Chondrocyte (in vitro differentiated cells): ENCODE measurements around the gene SKIDA1. TPM values are rescaled to one million over a fixed set of nuclear protein-coding genes. Genes with fewer than 3 reads are reported as not detected.

ENCODE experiments used
- DNase-seq: peaks from one replicate; pipeline ENCODE4 v3.0.0; 2021; ENCODE audit warnings: mixed read lengths, low spot score
- H3K27ac Mint-ChIP-seq: one replicate; pipeline ENCODE4 v1.8.0; 2021; ENCODE audit warnings: mild to moderate bottlenecking, moderate library complexity, mixed read lengths; ENCODE audit not compliant: unreplicated experiment
- H3K27me3 Mint-ChIP-seq: 2 replicates; pipeline ENCODE4 v1.8.0; 2021; ENCODE audit warnings: low read depth, mixed read lengths
- H3K36me3 Mint-ChIP-seq: 2 replicates; pipeline ENCODE4 v1.8.0; 2021; ENCODE audit warnings: low read depth, mixed read lengths
- H3K4me1 Mint-ChIP-seq: 2 replicates; pipeline ENCODE4 v1.8.0; 2021; ENCODE audit warnings: low read depth, mild to moderate bottlenecking, mixed read lengths
- H3K4me3 Mint-ChIP-seq: one replicate; pipeline ENCODE4 v1.8.0; 2021; ENCODE audit warnings: mild to moderate bottlenecking, moderate library complexity, mixed read lengths; ENCODE audit not compliant: unreplicated experiment
- H3K9me3 Mint-ChIP-seq: 2 replicates; pipeline ENCODE4 v1.8.0; 2021; ENCODE audit warnings: low read depth, mixed read lengths
- total RNA-seq: library from RNA; stranded (reverse); gene quantifications from 3 replicates; pipeline ENCODE4 v1.2.1, GENCODE V29; 2021
- TF ChIP-seq, protein P1 (sequence below): fragments of 200-600 bp; sonication (generic); IDR thresholded peaks from 2 replicates; pipeline ENCODE4 v1.5.0; 2021; ENCODE audit warnings: antibody characterized with exemption, mild to moderate bottlenecking, moderate library complexity

The SKIDA1 gene
- total RNA-seq, 1 donor from 2014 or later, result 2.0 TPM

DNA sequence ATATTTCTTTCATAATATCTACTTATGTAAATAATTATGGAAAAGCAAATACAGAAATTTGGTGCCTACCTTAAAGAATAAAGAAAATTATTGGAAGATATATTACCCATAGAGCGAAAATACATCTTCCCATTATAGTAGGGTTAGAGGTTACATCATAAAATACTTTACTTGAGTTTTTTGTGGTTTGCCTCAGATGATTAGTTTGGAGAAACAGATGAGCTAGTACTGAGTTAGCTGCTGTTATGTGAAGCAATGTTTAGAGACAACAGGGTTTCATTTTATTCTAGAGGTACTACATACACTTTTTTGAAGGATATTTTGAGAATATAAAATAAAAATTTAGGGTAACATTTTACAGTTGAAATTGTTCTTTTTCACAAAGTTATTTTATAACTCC lies 5.7 kb upstream of the SKIDA1 start:
- Mint-ChIP-seq H3K4me1 (peaks cover 55% of the 10 kb centered on the region), H3K4me3 (no peak overlapping the region), H3K9me3 (no peaks in the 10 kb centered on the region), H3K27ac (no peak overlapping the region), H3K27me3 (no peaks in the 10 kb centered on the region), H3K36me3 (no peaks in the 10 kb centered on the region)
- TF ChIP-seq, protein P1, sequence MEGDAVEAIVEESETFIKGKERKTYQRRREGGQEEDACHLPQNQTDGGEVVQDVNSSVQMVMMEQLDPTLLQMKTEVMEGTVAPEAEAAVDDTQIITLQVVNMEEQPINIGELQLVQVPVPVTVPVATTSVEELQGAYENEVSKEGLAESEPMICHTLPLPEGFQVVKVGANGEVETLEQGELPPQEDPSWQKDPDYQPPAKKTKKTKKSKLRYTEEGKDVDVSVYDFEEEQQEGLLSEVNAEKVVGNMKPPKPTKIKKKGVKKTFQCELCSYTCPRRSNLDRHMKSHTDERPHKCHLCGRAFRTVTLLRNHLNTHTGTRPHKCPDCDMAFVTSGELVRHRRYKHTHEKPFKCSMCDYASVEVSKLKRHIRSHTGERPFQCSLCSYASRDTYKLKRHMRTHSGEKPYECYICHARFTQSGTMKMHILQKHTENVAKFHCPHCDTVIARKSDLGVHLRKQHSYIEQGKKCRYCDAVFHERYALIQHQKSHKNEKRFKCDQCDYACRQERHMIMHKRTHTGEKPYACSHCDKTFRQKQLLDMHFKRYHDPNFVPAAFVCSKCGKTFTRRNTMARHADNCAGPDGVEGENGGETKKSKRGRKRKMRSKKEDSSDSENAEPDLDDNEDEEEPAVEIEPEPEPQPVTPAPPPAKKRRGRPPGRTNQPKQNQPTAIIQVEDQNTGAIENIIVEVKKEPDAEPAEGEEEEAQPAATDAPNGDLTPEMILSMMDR, result no peak
- DNase-seq, result no peak

DNA sequence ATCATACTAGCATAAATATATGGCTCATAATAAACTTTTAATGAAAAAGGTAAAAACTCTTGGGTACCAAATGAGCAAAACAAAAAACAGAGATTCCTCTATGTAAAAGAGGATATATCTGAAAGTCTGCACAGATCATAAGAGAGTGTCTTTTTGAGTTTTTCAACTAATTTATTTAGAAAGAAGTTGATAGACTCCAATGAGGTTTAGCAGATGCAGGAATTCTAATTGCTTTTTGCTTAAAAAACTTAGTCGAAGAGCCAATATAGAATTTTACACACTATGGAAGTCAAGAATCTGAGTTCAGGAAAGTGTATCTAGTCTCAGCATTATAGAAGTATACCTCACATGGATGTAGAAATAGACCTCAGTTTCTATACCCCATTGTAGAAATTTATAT lies 5.2 kb upstream of the SKIDA1 start:
- Mint-ChIP-seq H3K4me3 (no peak overlapping the region), H3K27ac (no peak overlapping the region), H3K4me1 (peaks cover 50% of the 10 kb centered on the region), H3K9me3 (no peaks in the 10 kb centered on the region), H3K27me3 (no peaks in the 10 kb centered on the region), H3K36me3 (no peaks in the 10 kb centered on the region)
- no peak for DNase-seq
- TF ChIP-seq, protein P1, result no peak

DNA sequence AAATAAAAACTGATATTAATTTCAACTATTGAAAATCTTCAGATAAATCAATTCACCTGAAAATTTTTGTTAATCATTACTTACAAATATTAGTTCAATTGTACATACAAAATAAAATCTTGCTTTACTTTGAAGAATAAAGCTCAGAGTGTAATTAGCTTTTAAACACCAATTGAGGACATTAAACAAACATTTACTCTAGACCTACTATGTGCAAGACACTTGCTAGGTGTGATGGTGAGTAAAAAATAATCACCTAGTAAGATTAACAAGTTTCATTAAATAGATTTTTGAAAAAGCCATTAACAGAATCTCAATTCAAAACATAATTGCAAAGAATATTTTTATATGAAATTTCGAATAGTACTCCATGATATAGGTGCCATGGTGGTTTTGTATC lies 4.7 kb upstream of the SKIDA1 start:
- no peak overlapping the region for H3K27ac Mint-ChIP-seq
- H3K4me1 Mint-ChIP-seq, result peaks cover 48% of the 10 kb centered on the region
- H3K27me3 Mint-ChIP-seq, result no peaks in the 10 kb centered on the region
- DNase-seq, result no peak
- no peaks in the 10 kb centered on the region for H3K36me3 Mint-ChIP-seq
- H3K9me3 Mint-ChIP-seq, result no peaks in the 10 kb centered on the region
- H3K4me3 Mint-ChIP-seq, result no peak overlapping the region
- TF ChIP-seq, protein P1, result no peak

DNA sequence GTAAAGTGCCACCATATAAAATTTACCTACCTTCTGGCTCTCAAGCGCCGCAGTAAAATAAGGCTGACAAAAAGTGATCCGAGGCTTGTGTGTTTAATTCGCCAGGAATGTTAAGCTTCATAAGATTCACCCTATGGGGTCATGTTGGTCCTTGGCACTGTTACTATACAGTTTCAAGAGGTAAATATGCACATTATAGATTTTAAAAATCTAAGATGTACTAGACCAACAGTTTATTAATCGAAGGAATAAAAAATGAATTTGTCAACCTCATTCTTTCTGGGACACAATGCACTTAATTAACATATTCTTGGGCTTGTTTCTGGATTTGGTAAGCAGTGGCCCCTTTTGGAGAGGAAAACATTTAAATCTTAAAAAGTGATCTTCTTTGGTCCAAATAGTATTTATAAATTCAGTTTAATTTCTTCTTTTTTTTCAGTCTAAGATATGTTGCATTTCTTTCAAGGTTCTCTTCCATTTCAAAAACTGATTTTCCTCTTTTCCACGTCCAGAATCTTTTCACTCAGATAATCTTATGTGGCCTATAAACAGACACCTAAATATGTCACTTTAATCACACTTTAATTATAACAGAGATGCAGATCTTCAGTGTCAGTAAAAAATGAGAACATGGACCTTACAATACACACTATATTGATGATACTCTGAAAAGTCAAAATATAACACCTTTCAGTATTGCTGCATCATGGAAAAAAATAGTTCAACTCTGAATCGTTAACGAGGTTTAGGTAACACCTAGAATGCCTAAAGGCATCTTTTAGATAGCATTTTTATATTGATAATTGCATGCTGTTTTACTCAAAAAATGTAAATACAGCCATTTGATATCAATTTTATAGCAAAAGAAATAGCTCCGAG lies 3.8 kb upstream of the SKIDA1 start:
- peak overlapping the region; percentile 100 for H3K27ac Mint-ChIP-seq
- no peaks in the 10 kb centered on the region for H3K27me3 Mint-ChIP-seq
- TF ChIP-seq, protein P1, result no peak
- H3K36me3 Mint-ChIP-seq, result no peaks in the 10 kb centered on the region
- no peak for DNase-seq
- H3K4me1 Mint-ChIP-seq, result peaks cover 56% of the 10 kb centered on the region
- H3K9me3 Mint-ChIP-seq, result no peaks in the 10 kb centered on the region
- H3K4me3 Mint-ChIP-seq, result peak overlapping the region; percentile 83

DNA sequence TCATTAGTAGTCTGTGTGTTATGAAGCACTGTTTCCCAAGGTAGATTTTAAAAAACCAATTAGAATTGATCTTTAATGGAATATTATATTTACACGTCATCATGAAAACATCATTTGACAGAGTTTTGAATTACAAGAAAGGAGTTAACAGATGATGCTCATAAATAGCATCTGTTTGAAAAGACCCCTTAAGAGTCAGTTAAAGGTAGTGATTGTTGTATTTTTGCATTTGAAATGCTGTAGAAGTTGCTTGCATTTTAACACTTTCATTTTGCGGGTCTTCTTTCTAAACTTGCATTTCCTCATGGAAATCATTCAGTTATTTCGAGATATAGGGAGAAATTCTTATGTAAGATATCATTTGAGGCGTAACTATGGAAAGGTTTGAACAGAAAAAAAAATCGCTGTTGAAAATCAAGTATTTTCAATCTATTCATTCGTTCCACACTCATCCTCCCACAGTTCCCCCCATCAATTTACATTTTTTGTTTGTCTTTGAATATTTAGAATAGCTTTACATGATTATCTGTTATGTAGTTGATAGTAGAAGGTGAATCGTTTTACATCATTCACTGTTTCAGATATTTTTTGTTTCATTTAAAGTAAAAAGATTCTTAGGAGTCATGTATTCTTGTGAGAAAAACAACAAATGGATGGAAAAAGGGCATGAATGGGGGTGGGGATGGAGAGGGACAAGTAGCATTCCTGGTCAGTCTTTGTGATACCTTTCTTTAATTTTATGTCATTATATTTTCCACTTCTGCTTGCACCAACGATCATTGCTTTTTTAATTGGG lies 3.0 kb upstream of the SKIDA1 start:
- DNase-seq, result no peak
- Mint-ChIP-seq H3K27me3 (no peaks in the 10 kb centered on the region), H3K9me3 (no peaks in the 10 kb centered on the region)

More for the DNA sequence above, 3.0 kb upstream of the SKIDA1 start:
- peak overlapping the region; percentile 83 for H3K4me3 Mint-ChIP-seq
- peaks cover 63% of the 10 kb centered on the region for H3K4me1 Mint-ChIP-seq
- TF ChIP-seq, protein P1, result no peak
- peak overlapping the region; percentile 100 for H3K27ac Mint-ChIP-seq
- H3K36me3 Mint-ChIP-seq, result no peaks in the 10 kb centered on the region
